Activated CD4-positive, CD25-positive, alpha-beta regulatory T cell treated with anti-CD3 and anti-CD28 coated beads, Interleukin-2, amount 50 U/mL, for 72 hours (primary cell): ENCODE data around the gene TMEM109.

Experiments
- DNase-seq: peaks from one replicate; pipeline ENCODE4 v3.0.0; 2021

Gene TMEM109, protein sequence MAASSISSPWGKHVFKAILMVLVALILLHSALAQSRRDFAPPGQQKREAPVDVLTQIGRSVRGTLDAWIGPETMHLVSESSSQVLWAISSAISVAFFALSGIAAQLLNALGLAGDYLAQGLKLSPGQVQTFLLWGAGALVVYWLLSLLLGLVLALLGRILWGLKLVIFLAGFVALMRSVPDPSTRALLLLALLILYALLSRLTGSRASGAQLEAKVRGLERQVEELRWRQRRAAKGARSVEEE

DNA sequence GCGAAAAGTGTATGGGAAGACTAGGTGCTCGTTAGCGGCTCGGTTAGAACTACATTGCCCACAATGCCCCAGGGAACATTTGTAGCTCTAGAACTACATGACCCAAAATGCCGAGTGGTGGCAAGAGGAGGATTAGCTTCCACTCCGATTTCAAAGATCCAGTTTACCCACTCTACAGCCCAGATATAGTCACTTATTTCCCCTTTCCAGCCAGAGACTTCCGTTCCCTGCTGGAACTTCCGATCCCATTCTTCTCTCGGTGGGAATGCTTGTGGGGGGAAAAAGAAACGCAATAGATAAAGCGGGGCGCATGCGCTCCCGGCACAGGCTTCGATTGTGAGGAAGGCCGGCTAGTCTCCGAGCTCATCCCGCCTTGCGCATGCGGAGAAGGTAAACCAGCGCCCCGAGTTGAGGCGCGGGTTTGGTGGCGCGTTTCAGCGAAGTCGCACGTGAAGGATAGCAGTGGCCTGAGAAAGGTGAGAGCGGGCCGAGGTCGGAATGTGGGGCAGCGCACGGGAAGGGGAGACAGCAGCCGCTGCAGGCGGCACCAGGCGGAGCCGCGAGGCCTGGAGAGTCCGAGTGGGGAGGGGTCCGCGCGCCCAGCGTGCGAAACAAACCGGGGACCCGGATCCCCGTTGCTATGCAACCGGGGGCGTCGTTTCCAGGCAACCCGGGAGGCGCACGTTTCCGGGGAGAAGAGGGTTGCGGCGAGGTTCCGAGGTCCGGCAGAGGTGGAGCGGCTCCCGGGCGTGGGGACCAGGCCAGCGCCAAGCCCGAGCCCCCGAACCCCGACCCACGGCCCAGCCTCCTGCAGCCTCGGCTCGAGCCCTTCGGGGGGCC lies at the start of gene TMEM109:
Gene TMEM109, plus strand, starts transcription at position 366 of the 840 bp plus-strand sequence. CDS start 5,536 bp downstream, outside the sequence.
- peak; percentile 80 for DNase-seq

DNA sequence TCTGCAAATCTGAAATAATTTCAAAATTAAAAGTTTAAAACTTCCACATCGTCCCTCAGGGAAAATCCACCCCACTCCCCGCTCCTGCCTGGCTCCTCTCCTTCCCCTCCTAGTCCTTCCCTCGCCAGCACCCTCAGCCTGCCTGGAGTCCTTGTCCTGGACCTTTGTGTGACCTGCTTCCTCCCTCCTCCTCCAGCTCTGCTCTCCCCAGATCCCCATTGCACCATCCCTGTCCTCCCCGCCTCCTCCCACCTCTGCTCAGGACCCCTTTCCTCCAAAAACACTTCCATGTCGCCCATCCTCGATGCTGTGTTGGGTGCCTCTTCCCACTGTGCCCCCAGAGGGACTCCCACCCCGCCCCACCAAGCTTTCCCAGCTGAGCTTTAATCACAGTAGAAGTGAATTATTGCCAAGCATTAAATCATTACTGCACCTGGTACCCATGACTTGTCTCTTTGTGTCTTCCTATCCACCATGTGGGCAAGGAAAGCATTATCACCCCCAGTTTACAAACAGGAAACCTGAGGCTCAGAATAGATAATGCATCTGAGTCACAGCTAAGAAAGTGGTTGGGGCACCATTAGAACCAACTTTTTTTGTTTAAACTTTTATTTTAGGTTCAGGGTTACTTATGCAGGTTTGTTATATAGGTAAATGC lies 49.0 kb upstream of the TMEM109 start:
- peak; percentile 8 for DNase-seq

DNA sequence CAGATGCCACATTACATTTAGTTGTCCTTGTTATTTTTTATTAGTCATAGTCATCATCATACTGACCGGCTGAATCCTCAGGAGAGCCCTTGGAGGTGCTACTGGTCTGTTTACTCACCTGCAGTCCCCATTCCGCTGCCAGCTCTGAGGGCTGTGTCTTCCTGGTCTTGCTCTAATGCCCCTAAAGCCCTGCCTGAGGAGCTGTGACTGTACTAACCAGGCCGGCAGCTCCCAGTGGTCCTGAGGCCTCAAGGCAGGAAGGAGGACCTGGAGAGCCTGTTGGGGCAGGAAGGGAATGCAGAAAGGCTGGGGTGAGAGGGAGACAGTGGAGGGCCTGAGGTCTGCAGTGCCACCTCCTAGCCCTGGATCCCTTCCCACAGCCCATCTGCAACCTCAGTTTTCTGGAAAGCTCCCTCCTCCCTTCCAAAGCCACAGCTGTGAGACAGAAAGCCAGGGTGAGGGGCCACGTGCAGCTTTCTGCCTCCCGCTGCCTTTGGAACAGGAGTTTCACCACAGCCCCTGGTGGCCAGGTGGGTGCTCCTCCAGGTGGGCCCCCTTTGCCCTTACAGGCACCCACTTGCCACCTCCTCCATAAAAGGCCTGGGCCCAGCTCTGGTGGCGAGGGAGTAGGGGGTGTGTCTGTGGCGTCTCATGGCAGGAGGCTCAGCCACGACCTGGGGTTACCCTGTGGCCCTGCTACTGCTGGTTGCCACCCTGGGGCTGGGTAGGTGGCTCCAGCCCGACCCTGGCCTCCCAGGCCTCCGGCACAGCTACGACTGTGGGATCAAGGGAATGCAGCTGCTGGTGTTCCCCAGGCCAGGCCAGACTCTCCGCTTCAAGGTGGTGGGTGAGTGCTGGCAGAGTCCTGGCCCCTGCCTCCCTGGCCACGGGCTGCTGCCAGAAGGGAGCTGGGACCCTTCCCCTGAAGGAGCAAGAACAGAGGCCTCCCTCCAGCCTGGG lies 46.8 kb upstream of the TMEM109 start, which contains the start of gene ZP1:
Gene ZP1, plus strand, starts transcription at position 632 of the 960 bp plus-strand sequence. Its CDS starts 20 bp downstream, at position 652.
- no peak for DNase-seq

DNA sequence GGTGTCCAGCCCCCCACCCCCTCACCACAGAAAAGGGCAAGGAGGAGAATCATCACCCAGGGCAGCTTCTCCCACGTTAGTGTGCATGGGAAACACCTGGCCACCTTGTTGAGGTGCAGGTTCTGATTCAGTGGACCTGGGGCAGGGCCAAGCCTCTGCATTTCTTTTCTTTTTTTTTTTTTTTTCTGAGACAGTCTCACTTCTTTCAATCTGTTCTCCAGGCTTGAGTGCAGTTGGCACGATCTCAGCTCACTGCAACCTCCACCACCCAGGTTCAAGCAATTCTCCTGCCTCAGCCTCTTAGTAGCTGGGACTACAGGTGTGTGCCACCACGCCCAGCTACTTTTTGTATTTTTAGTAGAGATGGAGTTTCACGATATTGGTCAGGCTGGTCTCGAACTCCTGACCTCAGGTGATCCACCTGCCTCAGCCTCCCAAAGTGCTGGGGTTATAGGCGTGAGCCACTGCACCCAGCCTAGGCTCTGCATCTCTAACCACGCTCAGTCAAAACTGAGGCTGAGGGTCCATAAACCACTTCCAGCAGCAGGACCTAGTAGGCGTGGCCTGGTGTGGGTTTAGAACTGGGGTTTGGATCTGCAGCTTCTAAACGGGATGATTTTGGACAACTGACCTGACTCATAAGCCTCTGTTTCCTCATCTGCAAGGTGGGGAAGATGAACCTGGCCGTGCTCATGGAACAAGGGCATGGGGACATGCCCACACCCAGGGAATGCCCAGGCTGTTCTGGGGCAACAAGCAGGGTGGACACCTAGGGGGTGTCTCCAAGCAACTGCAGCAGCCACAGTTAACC lies 45.9 kb upstream of the TMEM109 start:
- no peak for DNase-seq

DNA sequence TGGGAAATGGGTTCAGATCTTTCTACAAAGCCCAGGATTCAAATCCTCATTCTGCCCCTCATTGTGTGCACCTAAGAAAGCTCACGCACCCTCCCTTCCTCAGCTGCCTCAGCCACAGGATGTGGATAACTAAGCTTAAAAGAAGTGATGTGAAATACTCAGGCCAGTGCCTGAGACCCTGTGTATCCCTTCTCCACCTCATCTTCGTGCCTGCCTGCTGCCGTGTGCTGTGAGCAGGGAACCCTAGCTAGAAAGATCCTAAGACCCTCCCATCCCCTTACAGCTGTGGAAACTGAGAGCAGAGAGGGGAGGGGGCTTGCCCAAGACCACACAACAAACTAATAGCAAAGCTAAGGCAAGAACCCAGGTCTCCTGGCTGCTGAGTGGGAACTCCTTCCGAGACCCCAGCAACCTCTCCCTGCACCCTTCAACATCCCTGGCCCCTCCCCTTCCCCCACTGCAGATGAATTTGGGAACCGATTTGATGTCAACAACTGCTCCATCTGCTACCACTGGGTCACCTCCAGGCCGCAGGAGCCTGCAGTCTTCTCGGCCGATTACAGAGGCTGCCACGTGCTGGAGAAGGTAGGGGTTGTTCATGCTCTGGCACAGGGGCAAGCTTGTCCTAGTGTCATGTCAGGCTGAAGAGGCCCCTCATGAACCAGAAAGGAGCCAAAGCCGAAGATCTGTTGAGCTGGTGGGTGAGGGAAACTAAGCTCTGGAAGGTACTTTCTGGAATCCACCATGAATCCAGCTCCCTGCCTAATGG lies 45.1 kb upstream of the TMEM109 start:
- no peak for DNase-seq

DNA sequence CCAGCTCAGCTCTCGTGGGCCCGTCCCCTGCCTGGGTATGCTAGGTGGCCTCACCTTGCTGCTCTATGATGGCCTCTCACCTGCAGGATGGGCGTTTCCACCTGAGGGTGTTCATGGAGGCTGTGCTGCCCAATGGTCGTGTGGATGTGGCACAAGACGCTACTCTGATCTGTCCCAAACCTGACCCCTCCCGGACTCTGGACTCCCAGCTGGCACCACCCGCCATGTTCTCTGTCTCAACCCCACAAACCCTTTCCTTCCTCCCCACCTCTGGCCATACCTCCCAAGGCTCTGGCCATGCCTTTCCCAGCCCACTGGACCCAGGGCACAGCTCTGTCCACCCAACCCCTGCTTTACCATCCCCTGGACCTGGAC lies 44.5 kb upstream of the TMEM109 start:
- no peak for DNase-seq

DNA sequence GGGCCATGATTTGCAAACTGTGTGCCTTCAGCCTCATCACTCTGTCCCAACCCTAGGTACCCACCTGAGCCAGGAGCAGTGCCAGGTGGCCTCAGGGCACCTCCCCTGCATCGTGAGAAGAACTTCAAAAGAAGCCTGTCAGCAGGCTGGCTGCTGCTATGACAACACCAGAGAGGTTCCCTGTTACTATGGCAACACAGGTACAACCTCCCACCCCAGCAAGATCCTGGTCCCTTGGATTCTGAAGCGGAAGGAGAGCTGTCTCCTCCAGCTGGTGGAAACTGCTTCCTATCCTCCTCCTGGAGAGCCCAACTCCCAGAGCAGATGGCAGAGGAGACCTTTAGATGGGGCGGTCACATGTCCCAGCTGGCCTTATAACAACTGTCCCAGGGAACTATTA lies 43.7 kb upstream of the TMEM109 start:
- no peak for DNase-seq

DNA sequence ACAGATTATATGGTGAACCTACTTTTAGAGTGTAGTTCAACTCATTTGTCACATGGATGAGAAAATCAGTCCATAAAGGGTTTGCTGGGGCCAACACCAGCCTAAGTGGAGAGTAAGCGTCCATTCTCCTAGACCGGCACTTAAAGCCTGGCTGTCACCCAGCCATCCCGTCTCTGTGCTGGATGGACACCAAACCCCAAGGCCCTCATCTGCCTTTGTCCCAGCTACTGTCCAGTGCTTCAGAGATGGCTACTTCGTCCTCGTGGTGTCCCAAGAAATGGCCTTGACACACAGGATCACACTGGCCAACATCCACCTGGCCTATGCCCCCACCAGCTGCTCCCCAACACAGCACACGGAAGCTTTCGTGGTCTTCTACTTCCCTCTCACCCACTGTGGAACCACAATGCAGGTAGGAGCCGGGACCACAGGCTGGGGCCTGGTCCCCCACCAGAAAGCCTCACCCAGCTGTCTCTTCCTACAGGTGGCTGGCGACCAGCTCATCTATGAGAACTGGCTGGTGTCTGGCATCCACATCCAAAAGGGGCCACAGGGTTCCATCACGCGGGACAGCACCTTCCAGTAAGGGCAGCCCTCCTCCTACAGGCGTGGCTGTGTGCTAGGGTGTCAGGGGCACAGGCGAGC lies 43.1 kb upstream of the TMEM109 start:
- DNase-seq: no peak

DNA sequence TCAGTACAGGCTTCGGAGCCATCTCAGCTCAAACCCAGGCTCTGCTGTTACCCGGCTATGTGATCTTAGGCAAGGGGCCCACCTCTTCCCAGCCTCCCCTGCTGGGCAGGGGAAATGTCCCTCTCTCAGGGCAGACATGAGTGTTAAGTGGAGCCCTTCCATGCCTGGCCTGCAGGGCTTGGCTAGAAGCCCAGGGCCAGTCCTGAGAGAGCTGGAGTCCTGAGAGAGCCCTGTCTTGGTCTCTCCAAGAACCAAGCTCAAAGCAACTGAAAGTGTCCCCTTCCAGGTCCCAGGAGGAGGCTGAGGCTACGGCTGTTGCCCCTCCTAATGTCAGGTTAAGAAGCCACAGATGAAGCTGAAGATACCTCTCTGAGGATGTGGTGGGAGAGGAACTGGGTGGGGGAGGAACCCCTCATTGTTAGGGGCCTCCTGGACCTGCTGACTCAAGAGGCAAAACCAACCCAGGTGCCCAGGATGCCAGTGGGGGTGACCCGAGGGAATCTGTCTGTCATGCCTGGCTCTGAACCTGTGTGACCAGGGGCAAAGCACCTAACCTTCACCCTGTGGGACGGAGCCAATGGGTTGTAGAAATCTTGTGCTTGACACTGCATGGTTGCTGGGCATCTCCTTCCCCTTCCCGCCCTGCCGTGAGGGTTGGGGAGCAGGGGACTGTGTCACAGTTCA lies 42.4 kb upstream of the TMEM109 start:
- no peak for DNase-seq

DNA sequence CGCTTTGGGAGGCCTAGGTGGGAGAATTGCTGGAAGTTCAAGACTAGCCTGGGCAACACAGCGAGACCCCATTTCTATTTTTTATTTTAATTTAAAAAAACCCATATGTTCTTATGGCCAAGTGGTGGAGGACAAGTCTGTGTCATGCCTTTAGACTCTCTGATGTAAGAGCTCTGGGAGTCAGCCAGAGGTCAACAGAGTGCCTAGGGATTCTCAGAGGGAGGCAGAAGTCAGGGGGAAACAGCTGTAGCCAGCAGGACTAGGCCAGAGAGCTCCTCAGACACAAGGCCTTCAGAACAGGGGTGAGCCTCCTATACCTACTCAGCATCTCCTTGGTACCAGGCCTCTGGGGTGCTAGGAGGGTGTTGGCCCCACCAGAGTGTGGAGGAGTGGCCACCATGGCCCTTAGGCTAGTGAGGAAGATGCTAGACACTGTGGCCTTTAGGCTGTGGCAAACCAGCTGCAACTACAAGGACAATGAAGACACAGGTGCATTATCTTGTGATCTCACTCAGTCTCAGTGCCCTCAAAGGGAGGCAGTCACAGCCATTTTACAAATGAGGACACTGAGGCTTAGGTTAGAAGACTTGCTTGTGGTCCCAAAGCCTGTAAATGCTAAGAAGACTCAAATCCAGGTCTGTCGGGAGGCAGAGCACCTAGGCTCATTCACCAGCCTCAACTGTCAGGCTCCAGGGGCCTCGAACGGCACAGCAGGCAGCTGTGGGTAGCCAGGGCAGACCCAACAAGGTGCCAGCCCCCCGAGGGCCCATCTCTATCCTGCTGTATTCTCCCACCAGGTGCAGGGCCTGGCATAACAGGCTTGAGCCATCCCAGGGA lies 41.6 kb upstream of the TMEM109 start:
- DNase-seq: no peak

DNA sequence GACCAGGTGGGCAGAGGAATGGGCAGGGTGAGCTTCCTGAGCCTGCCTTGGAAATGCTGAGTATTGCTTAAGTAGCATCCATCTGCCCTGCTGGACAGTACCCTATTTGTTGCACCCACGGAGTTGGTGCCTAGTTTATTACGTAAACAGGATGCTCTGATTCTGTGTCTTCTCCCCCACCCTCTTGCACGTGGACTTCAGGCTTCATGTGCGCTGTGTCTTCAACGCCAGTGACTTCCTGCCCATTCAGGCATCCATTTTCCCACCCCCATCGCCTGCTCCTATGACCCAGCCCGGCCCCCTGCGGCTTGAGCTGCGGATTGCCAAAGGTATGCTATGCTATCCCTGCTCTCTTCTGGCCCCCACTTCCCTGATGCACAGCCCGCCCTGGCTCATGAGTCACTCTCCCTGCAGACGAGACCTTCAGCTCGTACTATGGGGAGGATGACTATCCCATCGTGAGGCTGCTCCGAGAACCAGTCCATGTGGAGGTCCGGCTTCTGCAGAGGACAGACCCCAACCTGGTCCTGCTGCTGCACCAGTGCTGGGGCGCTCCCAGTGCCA lies 40.9 kb upstream of the TMEM109 start:
- DNase-seq: no peak

DNA sequence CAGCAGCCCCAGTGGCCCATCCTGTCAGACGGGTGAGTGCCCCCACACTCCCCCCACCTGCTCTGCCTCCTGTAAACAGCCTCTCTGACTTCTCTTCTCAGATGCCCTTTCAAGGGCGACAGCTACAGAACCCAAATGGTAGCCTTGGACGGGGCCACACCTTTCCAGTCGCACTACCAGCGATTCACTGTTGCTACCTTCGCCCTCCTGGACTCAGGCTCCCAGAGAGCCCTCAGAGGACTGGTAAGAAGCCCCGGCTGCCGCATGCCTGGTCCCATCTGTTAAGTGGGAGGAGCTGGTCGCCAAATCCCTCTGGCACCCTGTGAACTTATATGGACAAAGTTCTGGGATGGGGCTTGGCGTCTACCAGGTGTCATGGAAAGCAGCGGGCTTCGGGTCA lies 40.4 kb upstream of the TMEM109 start:
- no peak for DNase-seq

DNA sequence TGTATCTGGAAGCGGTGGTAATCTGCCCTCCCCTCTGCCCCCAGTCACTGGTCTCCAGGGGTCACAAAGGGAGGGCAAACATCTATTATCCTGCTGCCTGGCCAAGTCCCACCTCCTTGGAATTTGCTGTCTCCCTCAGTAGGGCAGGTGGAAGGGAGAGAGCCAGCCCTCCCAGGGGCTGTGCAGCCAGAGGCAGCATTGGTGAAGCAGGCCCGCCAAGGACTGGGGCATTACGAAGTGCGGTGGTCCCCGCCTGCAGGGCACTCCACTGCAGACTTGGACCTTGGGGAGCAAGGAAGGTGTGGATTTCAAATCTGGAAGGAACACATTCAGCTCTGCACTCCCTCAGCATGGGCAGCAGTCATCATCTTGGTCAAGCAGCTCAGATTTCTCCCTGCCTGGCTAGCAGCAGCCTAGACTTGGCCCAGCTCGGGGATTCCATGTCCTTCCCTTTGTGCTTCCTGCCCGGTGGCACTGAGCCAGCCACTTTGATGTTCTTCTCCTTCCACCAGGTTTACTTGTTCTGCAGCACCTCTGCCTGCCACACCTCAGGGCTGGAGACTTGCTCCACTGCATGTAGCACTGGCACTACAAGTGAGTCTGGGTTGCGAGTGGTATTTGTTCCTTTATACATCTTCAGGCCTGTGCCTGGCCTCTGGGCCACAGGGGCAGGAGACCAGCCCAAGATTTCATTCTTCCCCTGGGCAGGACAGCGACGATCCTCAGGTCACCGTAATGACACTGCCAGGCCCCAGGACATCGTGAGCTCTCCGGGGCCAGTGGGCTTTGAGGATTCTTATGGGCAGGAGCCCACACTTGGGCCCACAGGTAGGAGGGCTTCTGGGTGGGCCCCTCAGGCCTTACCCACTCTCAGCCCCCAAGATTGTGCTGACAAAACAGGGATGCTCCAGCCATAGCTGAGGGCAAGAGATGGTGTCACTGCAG lies 39.3 kb upstream of the TMEM109 start:
- DNase-seq: no peak

DNA sequence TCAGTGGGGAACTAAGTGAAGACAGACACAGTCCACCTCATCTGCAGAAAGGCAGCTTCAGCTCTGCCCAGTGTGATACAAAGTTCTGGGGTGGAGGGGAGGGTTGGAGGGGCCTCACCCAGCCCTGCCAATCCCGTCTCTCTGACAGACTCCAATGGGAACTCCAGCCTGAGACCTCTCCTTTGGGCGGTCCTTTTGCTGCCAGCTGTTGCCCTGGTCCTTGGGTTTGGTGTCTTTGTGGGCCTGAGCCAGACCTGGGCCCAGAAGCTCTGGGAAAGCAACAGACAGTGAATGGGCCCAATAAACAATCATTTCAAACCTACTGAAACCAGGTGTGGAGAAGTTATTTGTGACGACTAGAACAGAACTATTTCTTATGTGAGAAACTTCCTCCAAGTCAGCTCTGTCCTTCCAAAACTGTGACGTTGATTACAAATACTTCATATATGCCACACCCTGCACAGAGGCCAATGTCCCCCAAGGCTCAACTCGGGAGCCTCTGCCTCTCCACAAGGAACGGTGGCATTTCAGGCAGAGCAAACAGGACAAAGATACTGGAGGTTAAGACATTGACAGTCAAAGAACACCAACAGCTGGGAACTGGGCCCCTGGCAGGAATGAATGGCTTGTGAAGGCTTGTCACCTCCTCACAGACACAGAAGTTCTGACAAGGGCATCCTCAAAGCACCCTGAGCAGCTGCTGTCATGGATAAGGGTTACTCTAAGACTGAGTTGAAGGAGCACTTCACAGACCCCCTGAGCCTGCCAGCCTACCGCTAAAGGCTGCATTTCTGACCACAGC lies 38.4 kb upstream of the TMEM109 start:
- no peak for DNase-seq

DNA sequence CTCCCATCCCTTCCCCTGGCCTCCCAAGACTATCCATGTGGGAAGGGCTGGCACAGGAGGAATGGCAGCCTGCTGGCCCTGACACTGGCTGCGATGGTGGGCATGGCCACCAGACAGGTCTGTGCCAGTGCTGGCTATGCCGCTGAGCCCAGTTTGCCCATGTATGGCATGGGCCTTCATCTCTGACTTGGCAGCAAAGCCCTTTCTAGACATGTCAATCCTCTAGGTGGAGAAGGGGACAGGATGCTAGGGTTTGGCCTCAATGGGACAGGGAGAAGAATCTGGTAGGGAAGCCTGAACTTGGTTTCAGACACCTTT lies 37.8 kb upstream of the TMEM109 start:
- DNase-seq: no peak
